GM11168 (cell line): ENCODE measurements around the gene HIVEP3.

Source experiments
- in situ Hi-C: fragments of 300-500 bp; cut with MboI; formaldehyde crosslinking; loops from one replicate; pipeline ENCODE4 v1.12.0; 2022; ENCODE audit warnings: low sequenced_read_pairs; ENCODE audit not compliant: unreplicated experiment

HIVEP3 gene

DNA sequence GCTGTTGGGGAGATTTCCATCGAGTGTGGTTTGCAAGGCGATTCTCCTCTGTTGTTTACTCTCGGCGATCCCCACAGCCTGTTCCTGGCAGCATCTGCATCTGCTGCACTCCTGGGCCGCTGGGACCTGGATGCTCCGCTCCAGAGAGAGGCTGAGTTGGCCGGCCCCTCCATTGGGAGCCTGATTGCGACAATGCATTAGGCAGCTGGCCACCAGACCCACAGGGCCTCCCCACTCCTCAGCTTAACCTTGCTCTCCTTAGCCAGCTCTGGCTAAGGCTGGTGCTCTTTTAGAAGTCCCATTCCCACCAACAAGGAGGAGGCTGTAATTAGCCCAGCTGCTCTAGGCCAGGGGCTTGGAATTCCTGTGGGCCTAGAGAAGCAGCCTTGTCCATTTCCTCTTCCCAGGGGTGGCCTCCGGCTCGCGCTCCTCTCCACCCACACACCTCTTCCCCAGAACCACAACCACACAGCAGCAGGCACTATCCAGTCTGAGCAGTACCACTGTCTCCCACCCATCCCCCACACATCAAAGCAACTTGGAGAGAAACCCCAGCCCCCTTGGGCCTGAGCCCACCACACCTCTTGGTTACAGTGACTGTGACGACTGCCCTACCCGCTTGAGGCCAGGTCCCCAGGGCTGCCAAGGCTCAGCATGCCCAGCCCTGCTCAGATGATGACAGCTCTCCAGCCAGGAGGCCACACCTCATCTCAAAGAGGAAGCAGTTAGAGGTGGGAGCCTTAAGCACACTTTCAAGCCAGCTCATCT, 240.4 kb downstream of the HIVEP3 start:
- in situ Hi-C loops = no loop called here

- in situ Hi-C loops = no loop called here
These were observed 241.1 kb downstream of the HIVEP3 start for GRCh38 chr1:41677620-41678019.

GRCh38 chr1:41675401-41675800, 243.3 kb downstream of the HIVEP3 start:
- in situ Hi-C loops = no loop called here

GRCh38 chr1:41674522-41674921, 244.2 kb downstream of the HIVEP3 start:
- in situ Hi-C loops = no loop called here

DNA sequence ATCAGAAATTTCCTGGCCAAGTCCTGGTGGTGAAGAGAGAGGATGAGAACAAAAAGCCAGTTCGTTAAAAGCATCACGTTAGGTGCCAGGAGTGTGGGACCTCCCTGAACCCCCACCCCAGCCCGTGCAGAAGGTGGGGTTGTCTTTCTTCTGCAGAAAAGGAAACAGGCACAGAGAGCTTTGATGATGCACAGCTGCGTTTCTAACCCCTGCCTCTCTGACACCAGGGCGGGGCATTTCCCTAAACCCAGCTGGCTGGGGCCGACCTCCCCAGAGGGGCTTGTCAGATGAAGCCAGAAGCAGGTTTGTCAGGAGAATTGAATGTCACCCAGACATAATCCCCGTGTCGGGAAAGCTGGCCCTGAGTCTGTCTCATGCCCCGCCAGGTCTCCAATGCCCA, 244.9 kb downstream of the HIVEP3 start:
- in situ Hi-C loops = no loop called here

GRCh38 chr1:41673378-41673777, 245.3 kb downstream of the HIVEP3 start:
- in situ Hi-C loops = no loop called here

DNA sequence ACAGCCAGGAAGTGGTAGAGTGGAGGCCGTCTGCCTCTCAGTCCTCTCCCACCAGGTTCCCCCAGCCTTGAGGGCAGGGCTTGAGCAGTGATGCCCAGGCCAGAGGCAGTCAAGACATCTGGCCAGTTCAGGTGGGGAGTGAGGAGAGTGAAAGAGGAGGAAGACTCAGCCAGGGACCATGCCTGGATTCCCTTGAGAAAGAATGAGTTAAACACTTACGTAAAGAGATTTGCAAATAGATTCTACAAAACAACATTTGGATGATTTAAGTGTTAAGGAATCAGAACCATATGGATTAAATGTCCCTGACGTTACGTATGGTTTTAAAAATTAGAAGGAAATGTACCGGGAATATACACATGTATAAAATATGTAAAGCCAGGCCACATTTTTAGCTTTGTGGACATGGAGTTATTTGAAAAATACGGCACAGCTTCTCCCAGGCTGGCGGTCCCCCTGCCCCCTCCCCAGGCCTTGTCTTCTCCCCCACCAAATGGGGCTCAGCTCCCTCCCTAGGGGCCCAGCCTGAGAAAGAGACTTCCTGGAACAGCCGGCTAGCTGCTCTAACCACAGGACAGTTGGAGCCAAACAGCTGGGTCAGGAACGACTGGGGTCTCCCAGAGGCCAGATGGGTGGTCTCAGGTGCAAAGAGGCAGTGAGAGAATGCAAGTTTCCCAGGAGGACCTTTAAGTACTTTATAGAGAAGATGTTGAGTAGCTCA, 245.9 kb downstream of the HIVEP3 start:
- in situ Hi-C loops = no loop called here

DNA sequence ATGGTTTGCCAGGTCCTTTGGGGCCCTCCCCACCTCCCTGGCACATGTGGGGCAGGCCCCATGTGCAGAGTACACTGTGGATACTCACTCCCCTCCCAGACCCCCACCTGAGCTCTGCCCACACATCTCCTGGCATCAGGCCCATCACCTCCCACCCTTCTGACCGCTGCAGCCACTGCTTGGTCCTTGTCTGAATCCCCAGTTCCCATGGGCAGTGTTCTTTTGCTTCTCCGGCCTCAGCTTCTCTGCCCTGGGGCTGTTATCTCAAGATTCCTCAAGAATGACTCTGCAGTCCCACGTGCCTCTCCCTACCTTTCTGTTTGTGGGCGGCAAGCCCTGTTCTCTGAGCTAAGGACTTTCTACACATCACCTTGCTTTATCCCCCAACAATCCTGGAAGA, 246.5 kb downstream of the HIVEP3 start:
- in situ Hi-C loops = no loop called here

DNA sequence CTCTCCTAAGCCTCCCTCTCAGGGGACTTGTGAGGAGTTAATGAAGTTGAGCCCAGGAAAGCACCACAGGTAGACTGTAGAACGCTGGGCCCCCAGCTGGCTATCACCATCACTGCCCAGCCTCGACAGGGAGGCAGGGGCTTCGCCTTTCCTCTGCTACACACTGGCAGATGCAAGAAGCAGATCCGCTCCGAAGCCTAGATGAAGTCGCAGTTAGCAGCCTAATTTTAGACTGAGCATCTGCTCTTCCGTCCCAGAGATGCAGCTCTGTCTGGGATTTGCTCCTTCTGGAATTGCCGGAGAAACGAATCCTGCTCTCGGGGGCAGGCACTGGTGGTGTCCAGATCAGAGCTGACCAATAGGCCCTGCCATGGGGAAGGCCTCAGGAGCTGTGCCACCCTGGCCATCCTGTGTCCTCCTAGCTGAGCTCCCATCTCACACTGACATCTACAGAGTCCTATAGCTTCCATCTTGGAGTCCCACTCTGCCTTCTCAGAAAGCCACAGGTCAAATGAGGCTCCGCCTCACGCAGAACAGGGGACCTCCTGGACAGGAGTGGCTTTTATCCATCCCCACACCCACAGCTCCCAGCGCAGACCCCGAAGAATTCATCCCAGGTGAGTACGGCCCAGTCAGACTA, 247.5 kb downstream of the HIVEP3 start:
- in situ Hi-C loops = no loop called here

GRCh38 chr1:41670217-41670957, 248.3 kb downstream of the HIVEP3 start:
- in situ Hi-C loops = no loop called here

GRCh38 chr1:41668967-41669366, 249.8 kb downstream of the HIVEP3 start:
- in situ Hi-C loops = no loop called here

DNA sequence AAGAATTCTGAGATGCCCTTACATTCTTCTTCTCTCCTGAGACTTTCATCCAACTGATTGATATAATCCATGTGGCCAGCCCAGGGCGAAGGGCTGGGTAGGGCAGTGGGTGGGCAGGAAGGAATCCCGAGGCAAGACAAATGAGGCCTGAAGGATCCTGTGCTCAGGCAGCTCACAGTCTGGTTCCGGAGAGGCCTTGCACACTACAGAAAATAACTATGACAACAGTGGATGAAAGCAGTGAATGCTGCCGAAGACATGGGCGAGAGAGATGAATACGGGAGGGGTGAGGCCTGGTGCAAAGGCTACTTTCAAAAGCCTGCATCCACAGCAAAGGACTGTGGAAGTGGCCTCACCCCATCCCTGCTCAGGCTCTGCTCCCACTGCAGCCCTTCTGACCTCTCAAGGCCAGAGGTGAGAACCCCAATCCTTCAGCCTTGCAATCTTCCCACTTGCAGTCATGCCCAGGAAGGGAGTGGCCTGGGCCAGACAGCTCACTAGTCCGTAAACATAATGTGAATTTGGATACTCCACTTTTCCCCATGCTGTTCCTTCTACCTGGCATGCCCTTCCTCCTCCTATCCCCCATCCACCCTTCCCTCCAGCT, 250.6 kb downstream of the HIVEP3 start:
- in situ Hi-C loops = no loop called here

DNA sequence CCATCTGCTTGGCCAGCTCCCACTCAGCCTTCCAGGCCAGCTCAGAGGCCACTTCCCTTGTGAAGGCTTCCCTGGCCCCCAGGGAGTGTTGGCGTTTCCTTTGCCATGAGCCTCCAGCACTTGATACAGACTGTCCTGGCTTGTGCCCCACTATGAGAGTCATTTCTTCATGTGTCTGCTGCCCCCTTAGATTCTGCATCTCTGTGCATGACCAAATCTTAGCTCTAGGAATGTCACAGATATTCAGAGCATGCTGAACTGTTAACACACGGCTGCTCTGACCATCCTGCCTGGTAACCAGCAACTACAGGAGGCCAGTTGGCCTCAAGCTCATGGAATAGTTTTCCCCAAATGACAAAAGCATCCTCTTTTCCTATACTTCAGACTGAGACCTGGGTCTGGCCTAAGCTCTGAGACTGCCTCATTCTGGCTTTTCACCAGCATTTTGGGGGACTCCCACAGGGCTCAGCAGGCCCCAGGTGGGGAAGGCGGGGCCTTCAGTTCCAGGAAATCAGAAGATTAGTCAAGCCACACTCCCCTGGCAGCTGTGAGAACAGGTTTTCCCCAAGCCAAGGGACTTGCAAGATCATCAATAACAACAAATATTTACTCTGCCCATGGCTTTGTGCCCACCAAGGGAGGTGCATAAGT, 251.6 kb downstream of the HIVEP3 start:
- in situ Hi-C loops = no loop called here

GRCh38 chr1:41665962-41666917, 252.5 kb downstream of the HIVEP3 start:
- in situ Hi-C loops = no loop called here

- in situ Hi-C loops = no loop called here
These were observed 253.7 kb downstream of the HIVEP3 start for GRCh38 chr1:41664861-41665640.

GRCh38 chr1:41663671-41664400, 254.9 kb downstream of the HIVEP3 start:
- in situ Hi-C loops = no loop called here

- in situ Hi-C loops = no loop called here
These were observed 255.8 kb downstream of the HIVEP3 start for GRCh38 chr1:41662765-41663437.
